Measurements from ENCODE around the gene ASTN1. TPM values are rescaled to one million over a fixed set of nuclear protein-coding genes. Genes with fewer than 3 reads are reported as not detected.

Gene ASTN1
- total and polyA plus RNA-seq, 9 donors, result 1.1 to 14.8 (median 2.7) TPM

DNA sequence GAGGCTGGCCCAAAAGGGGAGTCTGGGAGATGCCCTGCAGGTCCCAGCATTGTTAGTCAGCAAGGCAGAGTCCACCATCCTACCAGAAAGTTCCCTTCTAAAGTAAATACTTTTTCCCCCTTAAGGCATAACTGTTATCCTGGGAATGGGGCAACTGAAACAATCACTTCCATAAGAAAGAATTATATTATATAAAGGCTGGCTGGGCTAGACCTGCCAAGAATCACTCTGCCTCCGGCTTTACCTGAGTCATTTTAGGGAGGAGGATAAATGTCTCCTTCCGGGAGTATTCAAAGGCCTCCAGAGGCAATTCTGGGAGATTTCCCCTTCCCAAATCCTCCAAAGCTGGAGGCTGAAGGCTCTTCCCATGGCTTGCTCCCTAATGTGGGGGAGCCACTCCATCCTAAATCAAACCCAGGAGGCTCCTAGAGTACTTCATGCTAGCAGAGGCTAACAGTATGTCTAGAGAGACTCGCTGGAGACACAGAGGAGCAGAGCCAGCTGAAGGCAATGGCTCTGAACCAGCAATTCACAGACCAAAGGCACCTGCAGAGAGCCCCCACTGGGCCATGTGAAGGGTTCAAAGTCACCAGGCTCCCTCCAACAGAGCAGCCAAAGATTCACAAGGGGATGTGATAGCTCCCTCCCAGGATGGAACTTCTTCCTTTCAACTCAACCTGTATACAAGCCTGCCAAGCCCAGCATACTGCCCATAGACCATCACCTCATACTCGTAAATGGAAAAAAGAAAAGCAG lies 116.0 kb downstream of the ASTN1 start:
- no peaks in the 10 kb centered on the region for H3K9me3 ChIP-seq
- H3K36me3 ChIP-seq, result no peaks in the 10 kb centered on the region
- H3K27me3 ChIP-seq, result no peaks in the 10 kb centered on the region
- intact Hi-C loops (cut with DNase I), result no loop called here
- H3K4me3 ChIP-seq, result no peak overlapping the region
- TF ChIP-seq, protein P1, sequence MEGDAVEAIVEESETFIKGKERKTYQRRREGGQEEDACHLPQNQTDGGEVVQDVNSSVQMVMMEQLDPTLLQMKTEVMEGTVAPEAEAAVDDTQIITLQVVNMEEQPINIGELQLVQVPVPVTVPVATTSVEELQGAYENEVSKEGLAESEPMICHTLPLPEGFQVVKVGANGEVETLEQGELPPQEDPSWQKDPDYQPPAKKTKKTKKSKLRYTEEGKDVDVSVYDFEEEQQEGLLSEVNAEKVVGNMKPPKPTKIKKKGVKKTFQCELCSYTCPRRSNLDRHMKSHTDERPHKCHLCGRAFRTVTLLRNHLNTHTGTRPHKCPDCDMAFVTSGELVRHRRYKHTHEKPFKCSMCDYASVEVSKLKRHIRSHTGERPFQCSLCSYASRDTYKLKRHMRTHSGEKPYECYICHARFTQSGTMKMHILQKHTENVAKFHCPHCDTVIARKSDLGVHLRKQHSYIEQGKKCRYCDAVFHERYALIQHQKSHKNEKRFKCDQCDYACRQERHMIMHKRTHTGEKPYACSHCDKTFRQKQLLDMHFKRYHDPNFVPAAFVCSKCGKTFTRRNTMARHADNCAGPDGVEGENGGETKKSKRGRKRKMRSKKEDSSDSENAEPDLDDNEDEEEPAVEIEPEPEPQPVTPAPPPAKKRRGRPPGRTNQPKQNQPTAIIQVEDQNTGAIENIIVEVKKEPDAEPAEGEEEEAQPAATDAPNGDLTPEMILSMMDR (IDR thresholded peaks at IDR 0.05), result no peak
- TF ChIP-seq POLR2A (IDR thresholded peaks at IDR 0.05) (no peak), EP300 (IDR thresholded peaks at IDR 0.05) (no peak)
- no peak for DNase-seq
- H3K27ac ChIP-seq, result no peak overlapping the region
- no peaks in the 10 kb centered on the region for H3K4me1 ChIP-seq (ENCODE audit: insufficient read depth)
- 88 to 91% (median 89%) methylated on average over 4 of the region's 4 CpGs for WGBS, 3 donors

DNA sequence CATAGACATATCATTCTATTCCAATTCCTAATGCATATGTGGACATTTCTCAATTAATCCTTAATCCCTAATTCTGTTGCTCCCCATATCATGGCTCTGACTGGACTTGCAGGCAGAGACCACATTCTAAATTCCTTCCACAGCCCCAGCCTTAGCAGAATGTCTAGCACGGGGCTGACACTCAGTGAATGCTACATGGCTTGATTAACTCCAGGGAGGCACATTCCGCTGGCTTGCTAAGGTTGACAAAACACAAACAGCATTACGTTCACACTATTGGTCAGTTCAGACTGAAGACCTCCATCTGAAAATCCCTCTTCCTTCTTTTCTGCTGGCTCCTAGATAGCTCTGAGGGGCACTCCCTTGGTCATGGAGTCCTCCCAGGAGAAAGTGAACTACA lies 119.4 kb downstream of the ASTN1 start:
- TF ChIP-seq, protein P1 (IDR thresholded peaks at IDR 0.05), result no peak
- TF ChIP-seq POLR2A (IDR thresholded peaks at IDR 0.05) (no peak), EP300 (IDR thresholded peaks at IDR 0.05) (no peak)
- intact Hi-C loops (cut with DNase I), result no loop called here
- no peak for DNase-seq
- H3K9me3 ChIP-seq, result no peaks in the 10 kb centered on the region
- no peaks in the 10 kb centered on the region for H3K4me1 ChIP-seq (ENCODE audit: insufficient read depth)
- H3K4me3 ChIP-seq, result no peak overlapping the region
- no peaks in the 10 kb centered on the region for H3K36me3 ChIP-seq
- 73 to 91% (median 83%) methylated on average over 3 of the region's 3 CpGs for WGBS, 3 donors
- no peaks in the 10 kb centered on the region for H3K27me3 ChIP-seq
- H3K27ac ChIP-seq, result no peak overlapping the region

DNA sequence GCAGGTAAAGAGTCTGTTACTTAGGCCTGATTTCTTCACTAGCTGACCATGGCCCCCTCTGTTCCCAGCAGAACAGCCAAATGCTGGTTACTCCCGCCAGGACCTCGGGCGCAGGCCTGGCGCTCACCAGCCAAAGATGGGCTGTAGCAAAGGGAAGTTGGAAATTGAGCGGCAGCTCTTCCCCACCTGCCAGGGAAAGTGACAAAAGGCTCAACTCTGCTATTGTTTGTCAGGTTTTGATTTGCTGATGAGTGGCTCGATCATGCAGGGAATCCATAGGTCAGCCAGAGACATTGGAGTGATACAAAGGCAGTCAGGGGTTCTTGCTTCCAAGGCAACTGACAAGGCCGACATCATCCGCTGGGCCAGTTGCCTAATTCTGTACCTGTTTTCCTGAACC lies 120.1 kb downstream of the ASTN1 start:
- Histone ChIP-seq H3K27ac (no peak overlapping the region), H3K36me3 (no peaks in the 10 kb centered on the region), H3K4me1 (ENCODE audit: insufficient read depth) (no peaks in the 10 kb centered on the region), H3K9me3 (no peaks in the 10 kb centered on the region), H3K27me3 (no peaks in the 10 kb centered on the region), H3K4me3 (no peak overlapping the region)
- intact Hi-C loops (cut with DNase I), result no loop called here
- TF ChIP-seq EP300 (IDR thresholded peaks at IDR 0.05), result no peak
- TF ChIP-seq, protein P1 (IDR thresholded peaks at IDR 0.05), result no peak
- no peak for TF ChIP-seq POLR2A (IDR thresholded peaks at IDR 0.05)
- WGBS, 3 donors, result 83 to 93% (median 84%) methylated on average over 8 of the region's 8 CpGs
- DNase-seq, result no peak

DNA sequence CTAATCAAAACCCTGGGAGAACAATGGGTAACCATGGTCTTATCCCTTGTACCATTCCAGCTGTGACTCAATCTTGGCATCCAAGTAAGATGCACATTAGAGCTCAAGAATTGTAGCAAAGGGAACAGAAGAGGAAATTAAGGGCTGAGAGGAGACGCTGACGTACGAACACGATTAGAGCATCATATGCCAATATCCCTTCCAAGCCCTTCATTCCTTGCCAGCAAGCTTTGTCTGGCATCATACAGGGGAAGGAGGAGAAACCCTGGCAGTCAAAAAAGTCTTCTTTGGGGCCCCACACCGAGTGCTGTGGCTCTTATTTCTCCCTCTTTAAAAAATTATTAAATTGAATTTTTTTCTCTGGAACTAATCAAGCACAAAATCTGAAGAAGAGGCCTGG lies 120.9 kb downstream of the ASTN1 start:
- intact Hi-C loops (cut with DNase I), result no loop called here
- WGBS, 3 donors, result 88 to 91% (median 90%) methylated on average over 5 of the region's 5 CpGs
- H3K9me3 ChIP-seq, result no peaks in the 10 kb centered on the region
- DNase-seq, result no peak
- TF ChIP-seq, protein P1 (IDR thresholded peaks at IDR 0.05), result no peak
- TF ChIP-seq EP300 (IDR thresholded peaks at IDR 0.05), result no peak
- no peak for TF ChIP-seq POLR2A (IDR thresholded peaks at IDR 0.05)
- no peaks in the 10 kb centered on the region for H3K36me3 ChIP-seq
- no peaks in the 10 kb centered on the region for H3K27me3 ChIP-seq
- no peak overlapping the region for H3K4me3 ChIP-seq
- H3K27ac ChIP-seq, result no peak overlapping the region
- no peaks in the 10 kb centered on the region for H3K4me1 ChIP-seq (ENCODE audit: insufficient read depth)
